ENCODE data around the gene OSBPL2. TPM values are rescaled to one million over a fixed set of nuclear protein-coding genes. Genes with fewer than 3 reads are reported as not detected.

The OSBPL2 gene
- total RNA-seq, 1 experiment from 2014 or later, result 26.3 TPM

GRCh38 chr20:62293946-62294345 is 55.6 kb downstream of the OSBPL2 start:
- no peaks in the 10 kb centered on the region for H3K9me3 ChIP-seq (ENCODE audit: low read depth, low read length, poor library complexity, severe bottlenecking)
- H3K36me3 ChIP-seq (ENCODE audit: insufficient read depth, low read length, poor library complexity, severe bottlenecking), result peaks cover 4% of the 10 kb centered on the region
- TF ChIP-seq EZH2 (IDR thresholded peaks at IDR 0.05; ENCODE audit: borderline replicate concordance, low read depth, low read length, poor library complexity, severe bottlenecking) (no peak), CTCF (conservative IDR thresholded peaks at IDR 0.05; ENCODE audit: low read depth, low read length) (no peak)
- BruUV-seq (replicated peaks), result no TSS peak
- POLR2A ChIA-PET (ENCODE audit: low non-redundant PET), result no interaction called here
- no peaks in the 10 kb centered on the region for H3K4me1 ChIP-seq (ENCODE audit: insufficient read depth, low read length, poor library complexity, severe bottlenecking)
- CTCF ChIA-PET, result no interaction called here
- no peak overlapping the region for H3K4me3 ChIP-seq (ENCODE audit: low read depth, low read length, poor library complexity, severe bottlenecking)
- intact Hi-C loops (cut with micrococcal nuclease; ENCODE audit: unreplicated experiment), result no loop called here
- DNase-seq (ENCODE audit: low spot score), result no peak
- no peaks in the 10 kb centered on the region for H3K27me3 ChIP-seq (replicated peaks; ENCODE audit: insufficient read depth, low read depth, low read length, poor library complexity)
- no peak overlapping the region for H3K27ac ChIP-seq (ENCODE audit: low read depth, low read length, poor library complexity, severe bottlenecking)

DNA sequence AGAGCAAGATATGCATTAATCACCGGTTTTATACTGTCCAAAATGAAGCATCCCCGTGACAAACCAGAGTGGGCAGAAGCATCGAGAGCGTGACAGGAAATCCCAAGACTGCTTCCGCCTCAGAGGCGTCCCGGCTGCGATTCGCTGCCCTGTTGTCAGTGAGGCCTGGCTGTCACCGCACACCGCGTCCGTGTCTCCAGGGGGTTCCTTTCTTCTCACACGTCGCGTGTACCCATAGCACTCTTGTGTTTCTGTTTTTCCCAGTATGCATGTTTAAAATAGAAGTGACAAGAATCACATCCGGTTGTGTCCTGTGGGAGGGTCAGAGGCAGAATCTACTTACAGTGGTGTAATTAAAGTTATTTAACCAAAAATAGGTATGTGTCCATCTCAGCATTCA is 56.2 kb downstream of the OSBPL2 start:
- H3K4me3 ChIP-seq (ENCODE audit: low read depth, low read length, poor library complexity, severe bottlenecking), result no peak overlapping the region
- BruUV-seq (replicated peaks), result TSS peak; percentile 78
- H3K27ac ChIP-seq (ENCODE audit: low read depth, low read length, poor library complexity, severe bottlenecking), result no peak overlapping the region
- intact Hi-C loops (cut with micrococcal nuclease; ENCODE audit: unreplicated experiment), result no loop called here
- TF ChIP-seq CTCF (conservative IDR thresholded peaks at IDR 0.05; ENCODE audit: low read depth, low read length) (no peak), EZH2 (IDR thresholded peaks at IDR 0.05; ENCODE audit: borderline replicate concordance, low read depth, low read length, poor library complexity, severe bottlenecking) (no peak)
- peaks cover 4% of the 10 kb centered on the region for H3K36me3 ChIP-seq (ENCODE audit: insufficient read depth, low read length, poor library complexity, severe bottlenecking)
- no peaks in the 10 kb centered on the region for H3K27me3 ChIP-seq (replicated peaks; ENCODE audit: insufficient read depth, low read depth, low read length, poor library complexity)
- no peaks in the 10 kb centered on the region for H3K9me3 ChIP-seq (ENCODE audit: low read depth, low read length, poor library complexity, severe bottlenecking)
- no peaks in the 10 kb centered on the region for H3K4me1 ChIP-seq (ENCODE audit: insufficient read depth, low read length, poor library complexity, severe bottlenecking)
- DNase-seq (ENCODE audit: low spot score), result peak; percentile 65
- ChIA-PET CTCF (no interaction called here), POLR2A (ENCODE audit: low non-redundant PET) (no interaction called here)

GRCh38 chr20:62296724-62297448 is 58.6 kb downstream of the OSBPL2 start:
- no TSS peak for BruUV-seq (replicated peaks)
- Histone ChIP-seq H3K9me3 (ENCODE audit: low read depth, low read length, poor library complexity, severe bottlenecking) (no peaks in the 10 kb centered on the region), H3K4me3 (ENCODE audit: low read depth, low read length, poor library complexity, severe bottlenecking) (no peak overlapping the region), H3K27ac (ENCODE audit: low read depth, low read length, poor library complexity, severe bottlenecking) (no peak overlapping the region), H3K36me3 (ENCODE audit: insufficient read depth, low read length, poor library complexity, severe bottlenecking) (peaks cover 4% of the 10 kb centered on the region), H3K27me3 (replicated peaks; ENCODE audit: insufficient read depth, low read depth, low read length, poor library complexity) (no peaks in the 10 kb centered on the region), H3K4me1 (ENCODE audit: insufficient read depth, low read length, poor library complexity, severe bottlenecking) (no peaks in the 10 kb centered on the region)
- POLR2A ChIA-PET (ENCODE audit: low non-redundant PET), result no interaction called here
- TF ChIP-seq EZH2 (IDR thresholded peaks at IDR 0.05; ENCODE audit: borderline replicate concordance, low read depth, low read length, poor library complexity, severe bottlenecking), result no peak
- no peak for TF ChIP-seq CTCF (conservative IDR thresholded peaks at IDR 0.05; ENCODE audit: low read depth, low read length)
- intact Hi-C loops (cut with micrococcal nuclease; ENCODE audit: unreplicated experiment), result no loop called here
- CTCF ChIA-PET, result no interaction called here
- no peak for DNase-seq (ENCODE audit: low spot score)
